ENCODE measurements around the gene KIZ.

Gene KIZ

DNA sequence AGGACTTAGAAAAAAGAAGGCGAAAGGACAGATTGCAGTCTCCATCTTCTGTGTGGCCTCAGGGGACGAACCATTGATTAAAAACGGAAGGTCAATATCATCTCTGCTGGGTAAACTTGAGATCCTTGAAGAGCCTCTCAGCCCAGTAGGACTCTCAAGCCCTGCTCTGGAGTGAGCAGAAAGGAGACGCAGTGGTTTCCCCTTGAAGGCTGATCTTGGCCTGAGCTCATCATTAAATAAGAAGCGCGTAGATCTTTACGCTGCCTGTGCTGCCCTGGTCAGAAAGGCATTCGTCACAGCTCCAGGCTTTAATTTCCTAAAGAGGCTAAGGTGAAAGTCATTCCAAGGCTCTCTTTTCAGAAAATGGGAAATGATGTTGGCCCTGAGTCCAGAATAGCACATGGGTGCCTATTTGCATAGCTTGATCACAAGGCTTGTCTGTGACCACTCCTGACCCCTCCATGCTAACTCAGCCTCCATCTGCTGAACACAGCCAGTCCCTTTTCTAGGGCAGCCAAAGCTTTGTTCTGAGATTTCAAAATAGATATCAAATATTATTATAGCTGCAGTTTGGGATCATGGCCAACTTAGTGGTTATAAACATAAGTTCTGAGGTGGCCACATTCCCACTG lies 148.0 kb downstream of the KIZ start:
- no peak for DNase-seq

DNA sequence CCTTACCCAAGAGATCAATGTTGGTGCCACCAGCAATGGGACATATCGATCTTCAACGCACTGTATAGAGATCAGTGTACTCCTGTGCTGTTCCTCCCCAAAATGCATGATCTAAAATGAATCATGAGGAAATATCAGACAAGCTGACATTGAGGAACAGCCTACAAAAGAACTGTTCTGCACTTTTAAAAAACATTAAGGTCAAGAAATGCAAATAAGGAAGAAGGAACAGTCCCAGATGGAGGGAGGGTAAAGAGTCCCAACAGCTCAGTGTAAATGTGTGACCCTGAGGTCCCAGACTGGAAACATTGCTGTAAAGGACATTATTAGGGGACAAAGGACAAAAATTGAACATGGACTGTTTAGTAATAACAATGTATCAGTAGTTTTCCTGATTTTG lies 152.9 kb downstream of the KIZ start:
- no peak for DNase-seq

DNA sequence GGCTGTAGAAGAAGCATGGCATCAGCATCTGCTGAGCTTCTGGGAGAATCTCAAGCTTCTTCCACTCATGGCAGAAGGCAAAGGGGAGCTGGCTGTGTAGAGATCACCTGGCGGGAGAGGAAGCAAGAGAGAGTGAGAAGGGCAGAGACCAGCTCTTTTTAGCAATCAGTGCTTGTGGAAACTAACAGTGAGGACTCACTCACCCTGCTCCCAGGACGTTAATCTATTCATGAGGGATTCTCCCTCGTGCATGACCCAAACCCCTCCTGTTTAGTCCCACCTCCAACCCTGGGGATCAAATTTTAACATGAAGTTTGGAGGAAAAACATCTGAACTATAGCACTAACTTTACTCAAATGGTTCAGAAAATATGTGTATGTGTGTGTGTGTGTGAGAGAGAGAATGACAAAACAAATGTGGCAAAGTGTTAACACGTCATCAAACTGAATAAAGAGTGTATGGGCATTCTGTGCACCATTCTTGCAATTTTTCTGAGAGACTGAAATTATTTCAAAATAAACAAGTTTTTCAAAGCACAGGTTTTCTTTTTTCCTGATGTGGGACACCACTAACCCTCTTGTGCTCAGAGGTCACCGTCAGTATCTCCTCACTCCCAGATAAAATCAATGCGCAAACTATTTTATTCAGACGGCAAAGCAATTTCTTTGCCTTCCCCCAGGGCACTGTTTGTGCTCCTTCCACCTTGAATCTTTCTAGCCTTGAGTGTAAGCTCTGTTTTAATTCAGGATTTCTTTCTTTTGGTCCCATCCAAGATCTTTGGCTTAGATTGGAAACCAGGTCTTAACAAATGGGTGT lies 154.0 kb downstream of the KIZ start:
- no peak for DNase-seq

DNA sequence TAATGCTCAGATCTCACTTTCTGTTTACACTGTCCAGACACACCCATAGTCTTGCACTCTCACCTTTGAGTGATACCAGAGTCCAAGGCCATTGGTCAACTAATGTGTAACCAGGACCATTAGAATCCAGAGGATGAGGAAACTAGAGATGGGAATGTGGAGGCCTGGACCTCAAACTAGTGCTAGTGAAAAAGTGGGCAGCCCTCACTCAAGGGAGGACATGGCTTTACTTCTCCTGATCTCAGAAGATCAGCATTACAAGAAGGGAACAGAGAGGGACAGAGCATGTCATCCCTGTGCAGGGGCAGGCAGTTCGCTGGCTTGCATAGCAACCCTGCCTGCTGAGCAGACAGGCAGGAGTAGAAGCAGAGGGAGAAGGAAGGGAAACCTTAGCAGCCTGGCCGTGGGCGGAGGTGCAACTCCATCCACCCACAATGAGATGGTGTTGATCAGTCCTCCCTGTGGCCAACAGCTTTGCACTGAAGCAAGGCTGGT lies 154.7 kb downstream of the KIZ start:
- no peak for DNase-seq

DNA sequence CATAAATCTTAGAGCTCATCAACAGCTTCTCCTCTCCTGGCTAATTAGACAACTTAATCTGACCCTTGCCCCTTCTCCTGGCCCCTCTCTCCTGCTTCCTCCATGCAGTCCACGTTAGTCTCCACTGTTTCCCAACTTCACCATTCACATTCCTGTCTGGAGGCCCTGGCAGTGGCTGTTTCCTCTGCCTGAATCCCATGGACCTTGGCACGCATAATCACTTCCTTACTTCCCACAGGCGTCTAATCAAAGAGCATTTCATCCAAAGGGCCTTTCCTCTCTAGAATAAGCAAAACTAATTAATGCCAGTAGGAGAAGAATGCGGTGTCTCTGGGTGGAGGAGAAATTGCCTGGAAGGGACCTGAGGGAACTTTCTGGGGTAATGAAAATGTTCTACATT lies 160.9 kb downstream of the KIZ start:
- DNase-seq: no peak

DNA sequence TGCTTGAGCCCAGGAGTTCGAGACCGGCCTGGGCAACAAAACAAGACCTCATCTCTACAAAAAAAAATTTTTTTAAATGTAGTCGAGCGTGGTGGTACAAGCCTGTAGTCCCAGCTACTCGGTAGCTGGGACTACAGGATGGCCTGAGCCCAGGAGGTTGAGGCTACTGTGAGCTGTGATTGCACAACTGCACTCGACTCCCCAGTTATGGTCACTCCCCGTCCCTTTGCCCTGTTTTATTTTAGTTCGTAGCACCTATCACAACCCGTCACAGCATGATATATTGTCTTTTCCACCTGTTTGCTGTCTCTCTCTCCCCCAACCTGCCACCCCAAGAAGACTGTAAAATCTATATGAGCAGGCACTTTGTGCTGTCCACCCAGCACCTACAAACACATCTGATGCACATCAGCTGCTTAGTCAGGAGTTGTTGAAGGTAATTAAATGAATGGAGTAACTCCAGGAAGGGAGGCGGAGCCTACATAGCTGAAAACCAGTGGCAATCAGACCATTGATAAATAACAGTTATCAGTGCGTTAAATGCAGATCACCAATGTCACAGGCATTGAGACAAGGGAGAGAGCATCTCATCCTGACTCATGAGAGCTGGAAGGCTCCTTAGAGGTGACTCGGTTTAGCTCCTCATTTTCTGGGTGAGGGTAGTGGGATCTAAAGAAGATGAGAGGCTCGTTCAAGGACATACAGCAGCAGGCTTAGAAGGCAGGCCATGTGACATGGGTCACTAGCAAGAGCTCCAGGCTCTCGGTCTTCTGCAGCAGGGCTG lies 162.9 kb downstream of the KIZ start:
- no peak for DNase-seq

DNA sequence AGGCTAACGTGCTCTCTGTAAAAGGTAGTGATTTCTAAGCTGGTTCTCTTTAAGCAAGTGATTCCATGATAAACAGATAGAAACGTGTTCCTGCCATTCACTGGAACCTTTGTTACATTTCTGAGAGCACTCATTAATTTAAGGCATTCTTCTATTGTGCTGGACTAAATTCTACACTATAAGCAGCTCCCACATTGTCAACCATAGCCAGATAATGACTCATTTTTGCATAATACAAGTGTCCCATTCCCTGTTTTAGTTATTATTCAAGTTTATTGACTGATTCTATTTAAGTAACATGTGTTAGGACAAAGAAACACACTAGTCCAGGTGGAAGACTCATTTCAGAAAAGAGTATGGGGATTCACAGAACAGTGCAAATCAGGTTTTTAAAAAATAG lies 163.8 kb downstream of the KIZ start:
- DNase-seq: no peak

DNA sequence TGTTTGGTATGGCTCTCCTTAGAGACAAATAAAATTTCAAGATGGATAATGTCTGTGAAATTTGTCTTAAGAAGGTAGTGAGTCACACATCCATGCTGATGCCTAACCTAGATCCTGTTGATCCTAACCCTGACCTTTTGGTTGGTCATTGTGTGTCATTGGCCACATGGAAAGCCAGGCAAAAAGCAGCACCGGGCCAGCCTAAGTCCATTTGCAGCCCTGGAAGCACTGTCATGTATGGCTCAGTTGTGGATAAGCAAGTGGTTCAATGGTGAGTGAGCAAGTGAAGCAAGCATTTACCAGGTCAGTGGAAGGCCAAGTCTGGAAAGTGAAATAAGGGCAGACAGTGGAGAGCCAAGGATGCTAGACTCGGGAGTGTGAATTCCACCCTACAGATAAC lies 165.1 kb downstream of the KIZ start:
- no peak for DNase-seq

DNA sequence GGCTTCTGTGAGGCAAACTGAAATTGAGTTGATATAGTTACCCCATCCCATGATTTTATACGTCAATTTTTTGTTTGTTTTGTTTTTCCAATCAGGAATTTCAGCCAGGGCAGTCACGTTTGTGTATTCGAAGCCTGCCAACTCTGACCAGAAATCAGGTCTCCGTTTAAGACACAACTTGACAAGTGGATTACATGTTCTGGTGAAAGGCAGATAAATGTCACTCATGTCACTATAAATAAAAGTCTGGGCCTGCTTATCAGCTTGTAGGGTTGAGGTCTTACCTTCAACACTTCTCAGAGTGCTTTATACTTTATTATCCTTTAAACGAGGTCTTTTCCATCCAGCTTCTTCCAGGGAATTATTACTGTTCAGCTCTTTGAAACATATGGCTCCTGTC lies 168.9 kb downstream of the KIZ start:
- DNase-seq: no peak

Data from activated T-cell treated with anti-CD3 and anti-CD28 coated beads, Interleukin-2, amount 50 U/mL, for 1 hour (primary cell).